Natural killer cell (primary cell): ENCODE results near the gene CDH23. TPM values are rescaled to one million over a fixed set of nuclear protein-coding genes. Genes with fewer than 3 reads are reported as not detected.

Source experiments
- ATAC-seq, 3 donors: fragments of 150-1000 bp in 2 of 3; fragments of 200-7000 bp in 1 of 3; cut with Tn5 transposase; 1 replicate in 1 of 3; 2 replicates in 2 of 3; pipeline ENCODE4 v1.10.0; 2021; ENCODE audit warnings: mild to moderate bottlenecking in 2 of 3, moderate library complexity in 2 of 3
- DNase-seq, 2 donors: peaks; one replicate each; pipeline versions ENCODE4 v3.0.0 to v3.0.0-alpha.2; 2013 to 2021; ENCODE audit warnings: mixed read lengths in 1 of 2
- H3K27ac ChIP-seq: one replicate; pipeline ENCODE4 v1.5.1; 2013; ENCODE audit warnings: mild to moderate bottlenecking, low read length
- H3K27me3 ChIP-seq: one replicate; pipeline ENCODE4 v1.6.1; 2013; ENCODE audit warnings: low read length; ENCODE audit not compliant: control insufficient read depth, insufficient read depth
- H3K36me3 ChIP-seq: one replicate; pipeline ENCODE4 v1.6.1; 2013; ENCODE audit warnings: low read length; ENCODE audit not compliant: control insufficient read depth, insufficient read depth
- H3K4me1 ChIP-seq: one replicate; pipeline ENCODE4 v1.6.1; 2013; ENCODE audit warnings: low read length; ENCODE audit not compliant: control insufficient read depth, insufficient read depth
- H3K4me3 ChIP-seq: one replicate; pipeline ENCODE4 v1.5.1; 2013; ENCODE audit warnings: low read length
- H3K9me3 ChIP-seq: one replicate; pipeline ENCODE4 v1.6.1; 2013; ENCODE audit warnings: low read length; ENCODE audit not compliant: control insufficient read depth, insufficient read depth
- H3K27ac Mint-ChIP-seq, 2 donors: one replicate each; pipeline ENCODE4 v1.8.0; 2022; ENCODE audit warnings: mild to moderate bottlenecking in 2 of 2, mixed read lengths in 2 of 2, moderate library complexity in 1 of 2
- H3K27me3 Mint-ChIP-seq, 2 donors: one replicate each; pipeline ENCODE4 v1.8.0; 2022; ENCODE audit warnings: low read depth in 2 of 2, mixed read lengths in 2 of 2
- H3K36me3 Mint-ChIP-seq: one replicate; pipeline ENCODE4 v1.8.0; 2022; ENCODE audit warnings: mixed read lengths
- H3K4me1 Mint-ChIP-seq, 2 donors: one replicate each; pipeline ENCODE4 v1.8.0; 2022; ENCODE audit warnings: mixed read lengths in 2 of 2
- H3K4me3 Mint-ChIP-seq: one replicate; pipeline ENCODE4 v1.8.0; 2022; ENCODE audit warnings: mild to moderate bottlenecking, moderate library complexity, mixed read lengths
- H3K9me3 Mint-ChIP-seq, 2 donors: one replicate each; pipeline ENCODE4 v1.8.0; 2022; ENCODE audit warnings: mixed read lengths in 2 of 2
- CTCF ChIP-seq: fragments of 200-600 bp; IDR thresholded peaks from one replicate; pipeline ENCODE4 v1.8.0; 2022; ENCODE audit warnings: antibody characterized with exemption
- WGBS: methylation state at CpG from one replicate; pipeline ENCODE4 v1.1.7; 2013; ENCODE audit warnings: missing lambda C conversion rate; ENCODE audit not compliant: insufficient coverage; 5-methylcytosine and 5-hydroxymethylcytosine counted together
- intact Hi-C: fragments of 100-400 bp; cut with micrococcal nuclease; formaldehyde crosslinking; loops from one replicate; pipeline ENCODE4 v1.14.2; 2022
- total RNA-seq, 4 donors: library from RNA; stranded (reverse); fragments of 120-200 nt in 1 of 4; gene quantifications; one replicate each; pipeline versions ENCODE4 v1.2.3 to v1.2.4, GENCODE V29; 2013 to 2022

The CDH23 gene
- total RNA-seq, 3 donors from 2014 or later (not counting 1 experiment from before 2014, with no cell fraction given) = 1.2 to 6.0 (median 4.3) TPM

GRCh38 chr10:71706216-71707121 is 309.7 kb downstream of the CDH23 start:
- Histone ChIP-seq H3K27ac (no peak overlapping the region), H3K4me1 (peaks cover 26% of the 10 kb centered on the region), H3K27me3 (no peaks in the 10 kb centered on the region), H3K4me3 (no peak overlapping the region), H3K36me3 (no peaks in the 10 kb centered on the region), H3K9me3 (no peaks in the 10 kb centered on the region)
- Mint-ChIP-seq H3K9me3 (no peaks in the 10 kb centered on the region), H3K4me1 (peaks cover 0 to 18% of the 10 kb centered on the region in 2 donors), H3K36me3 (no peaks in the 10 kb centered on the region), H3K27ac (no peak overlapping the region), H3K4me3 (no peak overlapping the region), H3K27me3 (peaks cover 0 to 2% of the 10 kb centered on the region in 2 donors)
- intact Hi-C loops = loop anchor here (5.0 kb wide), 1 partner anchor 389 kb away; the partner anchor contains the start of gene SLC29A3
- DNase-seq (no peak), ATAC-seq (no peak)
- 97% methylated on average over 35 of the region's 35 CpGs for WGBS
- TF ChIP-seq CTCF = no peak

- Mint-ChIP-seq H3K27ac (peak overlapping the region in 1 of 2 donors; percentile 20), H3K27me3 (peaks cover 0 to 2% of the 10 kb centered on the region in 2 donors), H3K9me3 (no peaks in the 10 kb centered on the region), H3K4me3 (no peak overlapping the region), H3K36me3 (no peaks in the 10 kb centered on the region), H3K4me1 (peaks cover 4 to 19% of the 10 kb centered on the region in 2 donors)
- WGBS = 96% methylated on average over 5 of the region's 5 CpGs
- Histone ChIP-seq H3K36me3 (no peaks in the 10 kb centered on the region), H3K27me3 (no peaks in the 10 kb centered on the region), H3K4me1 (peaks cover 25% of the 10 kb centered on the region), H3K4me3 (no peak overlapping the region), H3K27ac (no peak overlapping the region), H3K9me3 (no peaks in the 10 kb centered on the region)
- intact Hi-C loops = loop anchor here (5.0 kb wide), 1 partner anchor 390 kb away; the partner anchor contains the start of gene SLC29A3
- ATAC-seq = no peak
- no peak for TF ChIP-seq CTCF
- no peak for DNase-seq
Measured at GRCh38 chr10:71707240-71707789, 310.6 kb downstream of the CDH23 start.

DNA sequence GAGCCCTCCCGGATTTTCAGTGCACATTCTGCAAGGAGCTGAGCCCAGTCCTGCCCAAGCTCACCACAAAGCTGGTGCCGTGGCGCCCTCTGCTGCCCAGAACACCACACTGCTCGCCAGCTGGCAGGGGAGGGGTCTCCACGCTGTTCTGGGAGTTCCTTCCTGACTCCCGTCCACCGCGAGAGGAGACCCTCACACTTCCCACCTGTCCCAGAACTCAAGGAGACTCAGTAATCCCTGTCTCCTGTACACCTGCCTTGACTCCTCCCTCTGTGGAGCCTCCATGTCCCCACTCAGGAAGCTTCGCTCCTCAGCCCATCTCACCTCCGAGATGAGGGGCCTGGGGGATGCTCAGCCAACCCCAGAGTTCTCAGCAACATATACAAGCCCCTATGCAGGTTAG is 311.6 kb downstream of the CDH23 start:
- Mint-ChIP-seq H3K36me3 (no peaks in the 10 kb centered on the region), H3K4me1 (peaks cover 8 to 23% of the 10 kb centered on the region in 2 donors), H3K27ac (no peak overlapping the region), H3K9me3 (no peaks in the 10 kb centered on the region), H3K4me3 (no peak overlapping the region), H3K27me3 (no peaks in the 10 kb centered on the region)
- WGBS = 17% methylated on average over 10 of the region's 10 CpGs
- peak; percentile 95 for TF ChIP-seq CTCF
- Histone ChIP-seq H3K9me3 (no peaks in the 10 kb centered on the region), H3K4me3 (no peak overlapping the region), H3K27ac (no peak overlapping the region), H3K4me1 (peaks cover 35% of the 10 kb centered on the region), H3K36me3 (no peaks in the 10 kb centered on the region), H3K27me3 (no peaks in the 10 kb centered on the region)
- ATAC-seq (peak; percentile 60 to 93 (median 90)), DNase-seq (peak; percentile 62 to 80)
- intact Hi-C loops = loop anchor here (1.0 to 5.0 kb wide), 3 partner anchors 44 to 391 kb away; partner anchors contain the start of gene SLC29A3
